ENCODE data around the gene CIDEA. TPM values are rescaled to one million over a fixed set of nuclear protein-coding genes. Genes with fewer than 3 reads are reported as not detected.

CIDEA gene
- total and polyA plus RNA-seq, 9 of the 15 experiments (the other 6 are each of a cell fraction or from before 2014, with no cell fraction given), result not detected

- TF ChIP-seq, protein P1, sequence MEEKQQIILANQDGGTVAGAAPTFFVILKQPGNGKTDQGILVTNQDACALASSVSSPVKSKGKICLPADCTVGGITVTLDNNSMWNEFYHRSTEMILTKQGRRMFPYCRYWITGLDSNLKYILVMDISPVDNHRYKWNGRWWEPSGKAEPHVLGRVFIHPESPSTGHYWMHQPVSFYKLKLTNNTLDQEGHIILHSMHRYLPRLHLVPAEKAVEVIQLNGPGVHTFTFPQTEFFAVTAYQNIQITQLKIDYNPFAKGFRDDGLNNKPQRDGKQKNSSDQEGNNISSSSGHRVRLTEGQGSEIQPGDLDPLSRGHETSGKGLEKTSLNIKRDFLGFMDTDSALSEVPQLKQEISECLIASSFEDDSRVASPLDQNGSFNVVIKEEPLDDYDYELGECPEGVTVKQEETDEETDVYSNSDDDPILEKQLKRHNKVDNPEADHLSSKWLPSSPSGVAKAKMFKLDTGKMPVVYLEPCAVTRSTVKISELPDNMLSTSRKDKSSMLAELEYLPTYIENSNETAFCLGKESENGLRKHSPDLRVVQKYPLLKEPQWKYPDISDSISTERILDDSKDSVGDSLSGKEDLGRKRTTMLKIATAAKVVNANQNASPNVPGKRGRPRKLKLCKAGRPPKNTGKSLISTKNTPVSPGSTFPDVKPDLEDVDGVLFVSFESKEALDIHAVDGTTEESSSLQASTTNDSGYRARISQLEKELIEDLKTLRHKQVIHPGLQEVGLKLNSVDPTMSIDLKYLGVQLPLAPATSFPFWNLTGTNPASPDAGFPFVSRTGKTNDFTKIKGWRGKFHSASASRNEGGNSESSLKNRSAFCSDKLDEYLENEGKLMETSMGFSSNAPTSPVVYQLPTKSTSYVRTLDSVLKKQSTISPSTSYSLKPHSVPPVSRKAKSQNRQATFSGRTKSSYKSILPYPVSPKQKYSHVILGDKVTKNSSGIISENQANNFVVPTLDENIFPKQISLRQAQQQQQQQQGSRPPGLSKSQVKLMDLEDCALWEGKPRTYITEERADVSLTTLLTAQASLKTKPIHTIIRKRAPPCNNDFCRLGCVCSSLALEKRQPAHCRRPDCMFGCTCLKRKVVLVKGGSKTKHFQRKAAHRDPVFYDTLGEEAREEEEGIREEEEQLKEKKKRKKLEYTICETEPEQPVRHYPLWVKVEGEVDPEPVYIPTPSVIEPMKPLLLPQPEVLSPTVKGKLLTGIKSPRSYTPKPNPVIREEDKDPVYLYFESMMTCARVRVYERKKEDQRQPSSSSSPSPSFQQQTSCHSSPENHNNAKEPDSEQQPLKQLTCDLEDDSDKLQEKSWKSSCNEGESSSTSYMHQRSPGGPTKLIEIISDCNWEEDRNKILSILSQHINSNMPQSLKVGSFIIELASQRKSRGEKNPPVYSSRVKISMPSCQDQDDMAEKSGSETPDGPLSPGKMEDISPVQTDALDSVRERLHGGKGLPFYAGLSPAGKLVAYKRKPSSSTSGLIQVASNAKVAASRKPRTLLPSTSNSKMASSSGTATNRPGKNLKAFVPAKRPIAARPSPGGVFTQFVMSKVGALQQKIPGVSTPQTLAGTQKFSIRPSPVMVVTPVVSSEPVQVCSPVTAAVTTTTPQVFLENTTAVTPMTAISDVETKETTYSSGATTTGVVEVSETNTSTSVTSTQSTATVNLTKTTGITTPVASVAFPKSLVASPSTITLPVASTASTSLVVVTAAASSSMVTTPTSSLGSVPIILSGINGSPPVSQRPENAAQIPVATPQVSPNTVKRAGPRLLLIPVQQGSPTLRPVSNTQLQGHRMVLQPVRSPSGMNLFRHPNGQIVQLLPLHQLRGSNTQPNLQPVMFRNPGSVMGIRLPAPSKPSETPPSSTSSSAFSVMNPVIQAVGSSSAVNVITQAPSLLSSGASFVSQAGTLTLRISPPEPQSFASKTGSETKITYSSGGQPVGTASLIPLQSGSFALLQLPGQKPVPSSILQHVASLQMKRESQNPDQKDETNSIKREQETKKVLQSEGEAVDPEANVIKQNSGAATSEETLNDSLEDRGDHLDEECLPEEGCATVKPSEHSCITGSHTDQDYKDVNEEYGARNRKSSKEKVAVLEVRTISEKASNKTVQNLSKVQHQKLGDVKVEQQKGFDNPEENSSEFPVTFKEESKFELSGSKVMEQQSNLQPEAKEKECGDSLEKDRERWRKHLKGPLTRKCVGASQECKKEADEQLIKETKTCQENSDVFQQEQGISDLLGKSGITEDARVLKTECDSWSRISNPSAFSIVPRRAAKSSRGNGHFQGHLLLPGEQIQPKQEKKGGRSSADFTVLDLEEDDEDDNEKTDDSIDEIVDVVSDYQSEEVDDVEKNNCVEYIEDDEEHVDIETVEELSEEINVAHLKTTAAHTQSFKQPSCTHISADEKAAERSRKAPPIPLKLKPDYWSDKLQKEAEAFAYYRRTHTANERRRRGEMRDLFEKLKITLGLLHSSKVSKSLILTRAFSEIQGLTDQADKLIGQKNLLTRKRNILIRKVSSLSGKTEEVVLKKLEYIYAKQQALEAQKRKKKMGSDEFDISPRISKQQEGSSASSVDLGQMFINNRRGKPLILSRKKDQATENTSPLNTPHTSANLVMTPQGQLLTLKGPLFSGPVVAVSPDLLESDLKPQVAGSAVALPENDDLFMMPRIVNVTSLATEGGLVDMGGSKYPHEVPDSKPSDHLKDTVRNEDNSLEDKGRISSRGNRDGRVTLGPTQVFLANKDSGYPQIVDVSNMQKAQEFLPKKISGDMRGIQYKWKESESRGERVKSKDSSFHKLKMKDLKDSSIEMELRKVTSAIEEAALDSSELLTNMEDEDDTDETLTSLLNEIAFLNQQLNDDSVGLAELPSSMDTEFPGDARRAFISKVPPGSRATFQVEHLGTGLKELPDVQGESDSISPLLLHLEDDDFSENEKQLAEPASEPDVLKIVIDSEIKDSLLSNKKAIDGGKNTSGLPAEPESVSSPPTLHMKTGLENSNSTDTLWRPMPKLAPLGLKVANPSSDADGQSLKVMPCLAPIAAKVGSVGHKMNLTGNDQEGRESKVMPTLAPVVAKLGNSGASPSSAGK (IDR thresholded peaks at IDR 0.05), result peak; percentile 92
- TF ChIP-seq SMAD1 (IDR thresholded peaks at IDR 0.05; ENCODE audit: low read depth, low read length, partially characterized antibody), result no peak
- 0 out of 2 replicates have a peak, but pooled peaks have one; percentile 32 for TF ChIP-seq MXI1 (IDR thresholded peaks at IDR 0.05; ENCODE audit: low read depth, low read length)
- peak; percentile 53; the same call in 1 of the 2 replicates for TF ChIP-seq ZKSCAN8 (CRISPR knock-in tag; IDR thresholded peaks at IDR 0.05)
- TF ChIP-seq ZNF551 (CRISPR knock-in tag; IDR thresholded peaks at IDR 0.05), result no peak
- TF ChIP-seq EP300 (IDR thresholded peaks at IDR 0.05; ENCODE audit: low read length), result peak; percentile 82
- peak; percentile 68 for TF ChIP-seq MTA2 (IDR thresholded peaks at IDR 0.05; ENCODE audit: low read depth)
- 0 out of 2 replicates have a peak, but pooled peaks have one; percentile 22 for TF ChIP-seq CBFB (CRISPR knock-in tag; IDR thresholded peaks at IDR 0.05)
- no peak for TF ChIP-seq HINFP (tag; conservative IDR thresholded peaks at IDR 0.05; ENCODE audit: low read depth)
- peak; percentile 79 for TF ChIP-seq LEF1 (IDR thresholded peaks at IDR 0.05)
- no peak for TF ChIP-seq ZNF780A (CRISPR knock-in tag; IDR thresholded peaks at IDR 0.05)
- TF ChIP-seq FOXA3 (CRISPR knock-in tag; conservative IDR thresholded peaks at IDR 0.05 in 1 of 2, IDR thresholded peaks at IDR 0.05 in 1 of 2), result peak; percentile 54 to 75; a peak in 3 of 4 replicates
- TF ChIP-seq MEF2A (IDR thresholded peaks at IDR 0.05; ENCODE audit: control insufficient read depth, low read depth, low read length), result no peak
Measured at GRCh38 chr18:12302391-12303147, 48.4 kb downstream of the CIDEA start (continued).

Measured in K562 (cell line).